HL-60 (cell line): ENCODE data around the gene CD209.

Experiments used
- TF ChIP-seq, protein P1 (sequence below): IDR thresholded peaks from one replicate; pipeline ENCODE4 v1.5.1; 2011; ENCODE audit warnings: low read length, control low read depth, inconsistent platforms; ENCODE audit not compliant: insufficient read depth
- TF ChIP-seq, protein P2 (sequence below): IDR thresholded peaks from 2 replicates; pipeline ENCODE4 v1.6.1; 2012; ENCODE audit warnings: low read depth; ENCODE audit not compliant: insufficient replicate concordance

DNA sequence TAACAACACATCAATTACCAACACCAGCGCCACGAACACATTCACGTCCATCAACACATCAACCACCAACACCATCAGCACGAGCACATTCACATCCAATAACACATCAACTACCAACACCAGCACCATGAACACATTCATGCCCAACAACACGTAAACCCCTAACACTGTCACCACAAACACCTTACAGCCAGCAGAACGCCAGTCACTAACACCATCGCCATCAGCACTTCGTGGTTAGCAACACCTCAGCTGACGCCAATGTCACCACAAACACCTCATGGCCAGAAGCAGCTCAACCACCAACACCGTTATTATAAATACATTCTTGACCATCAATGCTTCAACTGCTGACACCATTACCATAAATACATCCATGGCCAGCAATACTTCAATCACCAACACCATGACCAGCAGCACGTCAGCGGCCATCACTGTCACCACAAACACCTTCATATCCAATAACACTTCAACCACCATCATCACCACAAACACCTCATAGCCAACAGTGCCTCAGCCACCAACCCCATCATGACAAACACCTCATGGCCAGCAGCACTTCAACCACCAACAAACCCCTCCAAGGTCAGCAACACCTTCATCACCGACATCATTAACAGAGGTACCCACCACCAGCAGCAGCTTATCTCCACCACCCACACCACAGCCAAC lies 54.8 kb downstream of the CD209 start:
- TF ChIP-seq, protein P1, sequence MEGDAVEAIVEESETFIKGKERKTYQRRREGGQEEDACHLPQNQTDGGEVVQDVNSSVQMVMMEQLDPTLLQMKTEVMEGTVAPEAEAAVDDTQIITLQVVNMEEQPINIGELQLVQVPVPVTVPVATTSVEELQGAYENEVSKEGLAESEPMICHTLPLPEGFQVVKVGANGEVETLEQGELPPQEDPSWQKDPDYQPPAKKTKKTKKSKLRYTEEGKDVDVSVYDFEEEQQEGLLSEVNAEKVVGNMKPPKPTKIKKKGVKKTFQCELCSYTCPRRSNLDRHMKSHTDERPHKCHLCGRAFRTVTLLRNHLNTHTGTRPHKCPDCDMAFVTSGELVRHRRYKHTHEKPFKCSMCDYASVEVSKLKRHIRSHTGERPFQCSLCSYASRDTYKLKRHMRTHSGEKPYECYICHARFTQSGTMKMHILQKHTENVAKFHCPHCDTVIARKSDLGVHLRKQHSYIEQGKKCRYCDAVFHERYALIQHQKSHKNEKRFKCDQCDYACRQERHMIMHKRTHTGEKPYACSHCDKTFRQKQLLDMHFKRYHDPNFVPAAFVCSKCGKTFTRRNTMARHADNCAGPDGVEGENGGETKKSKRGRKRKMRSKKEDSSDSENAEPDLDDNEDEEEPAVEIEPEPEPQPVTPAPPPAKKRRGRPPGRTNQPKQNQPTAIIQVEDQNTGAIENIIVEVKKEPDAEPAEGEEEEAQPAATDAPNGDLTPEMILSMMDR: no peak
- TF ChIP-seq, protein P2, sequence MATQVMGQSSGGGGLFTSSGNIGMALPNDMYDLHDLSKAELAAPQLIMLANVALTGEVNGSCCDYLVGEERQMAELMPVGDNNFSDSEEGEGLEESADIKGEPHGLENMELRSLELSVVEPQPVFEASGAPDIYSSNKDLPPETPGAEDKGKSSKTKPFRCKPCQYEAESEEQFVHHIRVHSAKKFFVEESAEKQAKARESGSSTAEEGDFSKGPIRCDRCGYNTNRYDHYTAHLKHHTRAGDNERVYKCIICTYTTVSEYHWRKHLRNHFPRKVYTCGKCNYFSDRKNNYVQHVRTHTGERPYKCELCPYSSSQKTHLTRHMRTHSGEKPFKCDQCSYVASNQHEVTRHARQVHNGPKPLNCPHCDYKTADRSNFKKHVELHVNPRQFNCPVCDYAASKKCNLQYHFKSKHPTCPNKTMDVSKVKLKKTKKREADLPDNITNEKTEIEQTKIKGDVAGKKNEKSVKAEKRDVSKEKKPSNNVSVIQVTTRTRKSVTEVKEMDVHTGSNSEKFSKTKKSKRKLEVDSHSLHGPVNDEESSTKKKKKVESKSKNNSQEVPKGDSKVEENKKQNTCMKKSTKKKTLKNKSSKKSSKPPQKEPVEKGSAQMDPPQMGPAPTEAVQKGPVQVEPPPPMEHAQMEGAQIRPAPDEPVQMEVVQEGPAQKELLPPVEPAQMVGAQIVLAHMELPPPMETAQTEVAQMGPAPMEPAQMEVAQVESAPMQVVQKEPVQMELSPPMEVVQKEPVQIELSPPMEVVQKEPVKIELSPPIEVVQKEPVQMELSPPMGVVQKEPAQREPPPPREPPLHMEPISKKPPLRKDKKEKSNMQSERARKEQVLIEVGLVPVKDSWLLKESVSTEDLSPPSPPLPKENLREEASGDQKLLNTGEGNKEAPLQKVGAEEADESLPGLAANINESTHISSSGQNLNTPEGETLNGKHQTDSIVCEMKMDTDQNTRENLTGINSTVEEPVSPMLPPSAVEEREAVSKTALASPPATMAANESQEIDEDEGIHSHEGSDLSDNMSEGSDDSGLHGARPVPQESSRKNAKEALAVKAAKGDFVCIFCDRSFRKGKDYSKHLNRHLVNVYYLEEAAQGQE: no peak
